DOHH2 (cell line): ENCODE data around the gene FRY.

ENCODE experiments used
- H3F3A ChIP-seq: fragments of 200-600 bp; sonication (generic), shearing (Covaris generic); 2 replicates; pipeline ENCODE4 v1.6.0; 2016; ENCODE audit warnings: antibody characterized with exemption, mild to moderate bottlenecking; ENCODE audit not compliant: control insufficient read depth, insufficient read depth
- H3K27ac ChIP-seq: fragments of 200-600 bp; sonication (generic); 2 replicates; pipeline ENCODE4 v1.5.1; 2014; ENCODE audit warnings: low read depth, mild to moderate bottlenecking, low read length, moderate library complexity
- H3K27me3 ChIP-seq: fragments of 200-600 bp; sonication (generic); 2 replicates; pipeline ENCODE4 v1.6.1; 2014; ENCODE audit warnings: mild to moderate bottlenecking, low read length, mixed read lengths; ENCODE audit not compliant: control insufficient read depth
- H3K36me3 ChIP-seq: fragments of 200-600 bp; sonication (generic); 2 replicates; pipeline ENCODE4 v1.6.1; 2014; ENCODE audit warnings: mild to moderate bottlenecking, low read length, moderate library complexity, mixed read lengths; ENCODE audit not compliant: control insufficient read depth
- H3K4me1 ChIP-seq: fragments of 200-600 bp; sonication (generic); 2 replicates; pipeline ENCODE4 v1.6.1; 2014; ENCODE audit warnings: mild to moderate bottlenecking, low read length, mixed read lengths; ENCODE audit not compliant: control insufficient read depth
- H3K4me2 ChIP-seq: fragments of 200-600 bp; sonication (generic); 2 replicates; pipeline ENCODE4 v1.6.0; 2014; ENCODE audit warnings: mild to moderate bottlenecking, low read length, moderate library complexity
- H3K4me3 ChIP-seq: fragments of 200-600 bp; sonication (generic); 2 replicates; pipeline ENCODE4 v1.5.1; 2014; ENCODE audit warnings: mild to moderate bottlenecking, low read length, mixed read lengths
- H3K79me2 ChIP-seq: fragments of 200-600 bp; sonication (generic); 2 replicates; pipeline ENCODE4 v1.6.1; 2014; ENCODE audit warnings: mild to moderate bottlenecking, low read length, mixed read lengths; ENCODE audit not compliant: control insufficient read depth
- H3K9me2 ChIP-seq: fragments of 200-600 bp; sonication (generic); replicated peaks from 2 replicates; pipeline ENCODE4 v1.6.1; 2014; ENCODE audit warnings: mild to moderate bottlenecking, low read length, mixed read lengths; ENCODE audit not compliant: control insufficient read depth
- H3K9me3 ChIP-seq: fragments of 200-600 bp; sonication (generic); 2 replicates; pipeline ENCODE4 v1.6.1; 2014; ENCODE audit warnings: antibody characterized with exemption, low read length, mixed read lengths; ENCODE audit not compliant: control insufficient read depth, insufficient read depth
- H4K20me1 ChIP-seq: fragments of 200-600 bp; sonication (generic); 2 replicates; pipeline ENCODE4 v1.6.0; 2014; ENCODE audit warnings: low read depth, mild to moderate bottlenecking, antibody characterized with exemption, low read length, moderate library complexity; ENCODE audit not compliant: control insufficient read depth, insufficient read depth
- CTCF ChIP-seq: fragments of 200-600 bp; sonication (generic); IDR thresholded peaks from one replicate; pipeline ENCODE4 v1.5.1; 2014; ENCODE audit warnings: antibody characterized with exemption, mild to moderate bottlenecking, low read depth, low read length; ENCODE audit not compliant: poor library complexity, severe bottlenecking
- EZH2phosphoT487 ChIP-seq: fragments of 200-600 bp; sonication (generic); IDR thresholded peaks from 2 replicates; pipeline ENCODE4 v1.6.1; 2017; ENCODE audit warnings: borderline replicate concordance, mild to moderate bottlenecking, antibody characterized with exemption, low read length, moderate library complexity, mixed read lengths

Gene FRY

GRCh38 chr13:32001769-32002168, 29.8 kb upstream of the FRY start:
- Histone ChIP-seq H3K4me2 (no peak overlapping the region), H3K9me2 (no peaks in the 10 kb centered on the region), H3K79me2 (no peaks in the 10 kb centered on the region), H3K27ac (no peak overlapping the region), H3K4me1 (peaks cover 9% of the 10 kb centered on the region), H4K20me1 (no peaks in the 10 kb centered on the region), H3K27me3 (no peaks in the 10 kb centered on the region), H3K4me3 (no peak overlapping the region), H3K9me3 (no peaks in the 10 kb centered on the region), H3K36me3 (no peaks in the 10 kb centered on the region), H3F3A (no peaks in the 10 kb centered on the region)
- TF ChIP-seq EZH2phosphoT487 (no peak), CTCF (no peak)

- H3K27ac ChIP-seq = no peak overlapping the region
- no peak overlapping the region for H3K4me2 ChIP-seq
- no peak overlapping the region for H3K4me3 ChIP-seq
- H3K79me2 ChIP-seq = no peaks in the 10 kb centered on the region
- no peaks in the 10 kb centered on the region for H3F3A ChIP-seq
- H4K20me1 ChIP-seq = no peaks in the 10 kb centered on the region
- TF ChIP-seq EZH2phosphoT487 = no peak
- TF ChIP-seq CTCF = no peak
- peaks cover 9% of the 10 kb centered on the region for H3K4me1 ChIP-seq
- no peaks in the 10 kb centered on the region for H3K36me3 ChIP-seq
- no peaks in the 10 kb centered on the region for H3K9me2 ChIP-seq
- no peaks in the 10 kb centered on the region for H3K9me3 ChIP-seq
- no peaks in the 10 kb centered on the region for H3K27me3 ChIP-seq
These were observed 28.7 kb upstream of the FRY start for GRCh38 chr13:32002873-32003272.

GRCh38 chr13:32007494-32007893, 24.1 kb upstream of the FRY start:
- Histone ChIP-seq H4K20me1 (no peaks in the 10 kb centered on the region), H3F3A (no peaks in the 10 kb centered on the region), H3K27me3 (no peaks in the 10 kb centered on the region), H3K4me2 (no peak overlapping the region), H3K36me3 (no peaks in the 10 kb centered on the region), H3K4me1 (peaks cover 9% of the 10 kb centered on the region), H3K79me2 (no peaks in the 10 kb centered on the region), H3K27ac (no peak overlapping the region), H3K4me3 (no peak overlapping the region), H3K9me3 (no peaks in the 10 kb centered on the region), H3K9me2 (no peaks in the 10 kb centered on the region)
- TF ChIP-seq EZH2phosphoT487 (no peak), CTCF (no peak)

GRCh38 chr13:32008518-32009175, 22.9 kb upstream of the FRY start:
- Histone ChIP-seq H3K27ac (no peak overlapping the region), H4K20me1 (no peaks in the 10 kb centered on the region), H3F3A (no peaks in the 10 kb centered on the region), H3K27me3 (no peaks in the 10 kb centered on the region), H3K4me2 (no peak overlapping the region), H3K9me3 (no peaks in the 10 kb centered on the region), H3K4me3 (no peak overlapping the region), H3K36me3 (no peaks in the 10 kb centered on the region), H3K4me1 (peaks cover 9% of the 10 kb centered on the region), H3K9me2 (no peaks in the 10 kb centered on the region), H3K79me2 (no peaks in the 10 kb centered on the region)
- TF ChIP-seq EZH2phosphoT487 (no peak), CTCF (no peak)
